ENCODE data around the gene TMEM239. TPM values are rescaled to one million over a fixed set of nuclear protein-coding genes. Genes with fewer than 3 reads are reported as not detected.

TMEM239 gene
- polyA plus RNA-seq, 1 donor (not counting 4 experiments of a cell fraction or from before 2014, with no cell fraction given) = not detected

DNA sequence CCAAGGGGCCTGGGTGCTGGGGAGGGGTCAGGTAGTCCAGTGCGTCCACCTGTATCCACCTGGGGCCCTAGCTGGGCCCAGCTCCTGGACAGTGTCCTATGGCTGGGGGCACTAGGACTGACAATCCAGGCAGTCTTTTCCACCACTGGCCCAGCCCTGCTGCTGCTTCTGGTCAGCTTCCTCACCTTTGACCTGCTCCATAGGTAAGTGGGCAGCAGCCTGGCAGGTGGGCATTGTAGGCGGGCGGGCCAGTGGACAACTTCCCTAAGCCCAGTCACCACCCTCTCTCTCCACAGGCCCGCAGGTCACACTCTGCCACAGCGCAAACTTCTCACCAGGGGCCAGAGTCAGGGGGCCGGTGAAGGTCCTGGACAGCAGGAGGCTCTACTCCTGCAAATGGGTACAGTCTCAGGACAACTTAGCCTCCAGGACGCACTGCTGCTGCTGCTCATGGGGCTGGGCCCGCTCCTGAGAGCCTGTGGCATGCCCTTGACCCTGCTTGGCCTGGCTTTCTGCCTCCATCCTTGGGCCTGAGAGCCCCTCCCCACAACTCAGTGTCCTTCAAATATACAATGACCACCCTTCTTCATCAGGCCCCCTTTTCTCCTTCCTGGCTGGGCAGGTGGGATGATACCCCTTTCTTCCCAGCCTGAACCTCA, 793 bp upstream of the TMEM239 start:
- Histone ChIP-seq H3K9me1 (ENCODE audit: control insufficient read depth, extremely low read depth, insufficient read depth, low read length) (no peaks in the 10 kb centered on the region), H4K20me1 (ENCODE audit: control insufficient read depth, extremely low read depth, insufficient read depth, low read length) (no peaks in the 10 kb centered on the region), H3K27me3 (ENCODE audit: control insufficient read depth, extremely low read depth, insufficient read depth, low read length) (peaks cover 25% of the 10 kb centered on the region), H2AFZ (ENCODE audit: control insufficient read depth, low read length) (no peak overlapping the region), H3K4me2 (ENCODE audit: control insufficient read depth, extremely low read depth, insufficient read depth, low read depth, low read length) (no peak overlapping the region), H3K4me3 (ENCODE audit: control insufficient read depth in 2 of 3, extremely low read depth in 1 of 3, insufficient read depth in 2 of 3, low read depth in 1 of 3, low read length in 3 of 3) (no peak overlapping the region), H3K4me1 (ENCODE audit: control insufficient read depth, extremely low read depth, insufficient read depth, low read length) (peaks cover 9% of the 10 kb centered on the region), H3K9me3 (ENCODE audit: control insufficient read depth, low read depth, low read length) (peaks cover 2% of the 10 kb centered on the region), H3K36me3 (ENCODE audit: control insufficient read depth in 2 of 2, extremely low read depth in 1 of 2, insufficient read depth in 2 of 2, low read length in 2 of 2) (no peaks in the 10 kb centered on the region), H3K79me2 (ENCODE audit: control insufficient read depth, insufficient read depth, low read length) (no peaks in the 10 kb centered on the region), H3K27ac (ENCODE audit: control insufficient read depth, insufficient read depth, low read length) (no peak overlapping the region), H3K9ac (ENCODE audit: control insufficient read depth, extremely low read depth, insufficient read depth, low read length) (no peak overlapping the region)
- DNase-seq (ENCODE audit: low read depth, low spot score) = no peak
- dilution Hi-C loops (cut with MboI; ENCODE audit: extremely low pct_ligation_motif_present, low sequenced_read_pairs) = no loop called here
- FAIRE-seq = no peak
- no peak for TF ChIP-seq CTCF (optimal IDR thresholded peaks at IDR 0.05 in 1 of 3, IDR thresholded peaks at IDR 0.05 in 1 of 3, conservative IDR thresholded peaks at IDR 0.05 in 1 of 3; ENCODE audit: extremely low read depth in 1 of 3, insufficient read depth in 2 of 3, low read length in 3 of 3)

DNA sequence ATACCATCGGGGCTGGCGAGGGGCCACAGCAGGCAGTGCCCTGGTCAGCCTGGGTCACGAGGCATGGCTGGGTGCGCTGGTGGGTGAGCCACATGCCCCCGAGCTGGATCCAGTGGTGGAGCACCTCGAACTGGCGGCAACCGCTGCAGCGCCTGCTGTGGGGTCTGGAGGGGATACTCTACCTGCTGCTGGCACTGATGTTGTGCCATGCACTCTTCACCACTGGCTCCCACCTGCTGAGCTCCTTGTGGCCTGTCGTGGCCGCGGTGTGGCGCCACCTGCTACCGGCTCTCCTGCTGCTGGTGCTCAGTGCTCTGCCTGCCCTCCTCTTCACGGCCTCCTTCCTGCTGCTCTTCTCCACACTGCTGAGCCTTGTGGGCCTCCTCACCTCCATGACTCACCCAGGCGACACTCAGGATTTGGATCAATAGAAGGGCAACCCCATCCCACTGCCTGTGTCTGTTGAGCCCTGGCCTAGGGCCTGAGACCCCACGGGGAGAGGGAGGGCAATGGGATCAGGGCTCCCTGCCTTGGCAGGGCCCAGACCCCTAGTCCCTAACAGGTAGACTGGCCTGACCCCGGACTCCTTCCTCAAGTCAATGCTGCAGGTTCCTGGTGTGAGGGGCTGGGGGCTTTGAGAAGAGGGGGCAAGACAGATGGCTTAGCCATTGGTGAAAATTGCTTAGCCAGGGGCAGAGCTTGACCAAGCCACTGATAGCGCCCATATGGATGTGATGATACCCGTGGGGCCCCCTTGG, 598 bp downstream of the TMEM239 start:
- peaks cover 2% of the 10 kb centered on the region for H3K9me3 ChIP-seq (ENCODE audit: control insufficient read depth, low read depth, low read length)
- no peaks in the 10 kb centered on the region for H3K79me2 ChIP-seq (ENCODE audit: control insufficient read depth, insufficient read depth, low read length)
- H3K4me2 ChIP-seq (ENCODE audit: control insufficient read depth, extremely low read depth, insufficient read depth, low read depth, low read length) = no peak overlapping the region
- DNase-seq (ENCODE audit: low read depth, low spot score) (no peak), FAIRE-seq (no peak)
- H3K36me3 ChIP-seq (ENCODE audit: control insufficient read depth in 2 of 2, extremely low read depth in 1 of 2, insufficient read depth in 2 of 2, low read length in 2 of 2) = no peaks in the 10 kb centered on the region
- H3K4me3 ChIP-seq (ENCODE audit: control insufficient read depth in 2 of 3, extremely low read depth in 1 of 3, insufficient read depth in 2 of 3, low read depth in 1 of 3, low read length in 3 of 3) = no peak overlapping the region
- H4K20me1 ChIP-seq (ENCODE audit: control insufficient read depth, extremely low read depth, insufficient read depth, low read length) = no peaks in the 10 kb centered on the region
- H3K9ac ChIP-seq (ENCODE audit: control insufficient read depth, extremely low read depth, insufficient read depth, low read length) = no peak overlapping the region
- dilution Hi-C loops (cut with MboI; ENCODE audit: extremely low pct_ligation_motif_present, low sequenced_read_pairs) = no loop called here
- H3K27me3 ChIP-seq (ENCODE audit: control insufficient read depth, extremely low read depth, insufficient read depth, low read length) = peaks cover 39% of the 10 kb centered on the region
- H3K4me1 ChIP-seq (ENCODE audit: control insufficient read depth, extremely low read depth, insufficient read depth, low read length) = peaks cover 9% of the 10 kb centered on the region
- no peak overlapping the region for H2AFZ ChIP-seq (ENCODE audit: control insufficient read depth, low read length)
- TF ChIP-seq EZH2 (IDR thresholded peaks at IDR 0.05; ENCODE audit: low read length) (no peak), CTCF (optimal IDR thresholded peaks at IDR 0.05 in 1 of 3, IDR thresholded peaks at IDR 0.05 in 1 of 3, conservative IDR thresholded peaks at IDR 0.05 in 1 of 3; ENCODE audit: extremely low read depth in 1 of 3, insufficient read depth in 2 of 3, low read length in 3 of 3) (peak in 1 of 3 experiments; percentile 42)
- H3K9me1 ChIP-seq (ENCODE audit: control insufficient read depth, extremely low read depth, insufficient read depth, low read length) = no peaks in the 10 kb centered on the region
- H3K27ac ChIP-seq (ENCODE audit: control insufficient read depth, insufficient read depth, low read length) = no peak overlapping the region

Data from keratinocyte (primary cell).